GM12873 (cell line): Measurements from ENCODE around the gene PARD6G.

Experiments used
- TF ChIP-seq, protein P1 (sequence below): IDR thresholded peaks from 2 replicates; pipeline ENCODE4 v1.5.1; 2012; ENCODE audit warnings: low read depth, mild to moderate bottlenecking, moderate library complexity, low read length, control low read depth; ENCODE audit not compliant: insufficient read depth; ENCODE audit errors: missing control alignments

PARD6G gene

DNA sequence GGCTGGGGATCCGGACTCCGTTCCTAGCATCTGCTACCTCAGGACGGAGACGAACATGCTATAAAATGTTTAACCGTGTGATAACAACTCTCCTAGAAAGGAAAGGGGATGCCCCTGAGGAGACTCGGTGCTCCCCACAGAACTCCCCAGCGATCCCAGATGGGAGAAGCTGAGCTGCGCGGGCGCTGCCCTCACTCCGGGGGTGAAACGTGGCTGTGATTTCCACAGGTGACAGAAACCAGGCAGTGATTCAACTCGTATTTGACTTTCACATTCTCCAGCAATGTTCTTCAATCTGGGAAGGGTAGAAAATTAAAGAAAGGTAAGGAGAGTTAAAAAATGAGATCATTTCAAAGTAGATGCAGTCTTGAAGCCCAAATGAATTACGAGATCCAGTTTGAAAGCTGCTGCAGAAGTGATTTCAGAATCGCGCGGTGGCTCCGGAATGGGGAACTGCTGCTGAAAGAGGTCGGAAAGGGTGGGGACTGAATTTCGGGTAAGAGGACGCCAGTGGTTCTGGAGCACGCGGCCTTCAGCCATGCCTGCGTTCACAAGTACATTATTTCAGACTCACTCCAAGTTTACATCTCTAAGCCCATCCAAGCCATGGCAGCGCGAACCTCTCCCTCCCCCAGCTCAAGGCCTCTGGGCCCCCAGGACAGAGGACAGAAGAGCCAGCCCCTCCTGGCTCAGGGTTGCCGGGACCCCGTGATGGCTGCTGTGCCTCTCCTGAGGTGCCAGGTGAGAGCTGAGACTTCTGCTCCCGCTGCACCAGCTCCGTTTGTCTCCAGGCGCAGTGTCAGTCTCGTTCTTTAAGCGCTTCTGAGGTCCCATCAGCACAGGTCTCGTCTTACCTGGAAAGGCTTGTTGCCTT lies 98.8 kb downstream of the PARD6G start:
- TF ChIP-seq, protein P1, sequence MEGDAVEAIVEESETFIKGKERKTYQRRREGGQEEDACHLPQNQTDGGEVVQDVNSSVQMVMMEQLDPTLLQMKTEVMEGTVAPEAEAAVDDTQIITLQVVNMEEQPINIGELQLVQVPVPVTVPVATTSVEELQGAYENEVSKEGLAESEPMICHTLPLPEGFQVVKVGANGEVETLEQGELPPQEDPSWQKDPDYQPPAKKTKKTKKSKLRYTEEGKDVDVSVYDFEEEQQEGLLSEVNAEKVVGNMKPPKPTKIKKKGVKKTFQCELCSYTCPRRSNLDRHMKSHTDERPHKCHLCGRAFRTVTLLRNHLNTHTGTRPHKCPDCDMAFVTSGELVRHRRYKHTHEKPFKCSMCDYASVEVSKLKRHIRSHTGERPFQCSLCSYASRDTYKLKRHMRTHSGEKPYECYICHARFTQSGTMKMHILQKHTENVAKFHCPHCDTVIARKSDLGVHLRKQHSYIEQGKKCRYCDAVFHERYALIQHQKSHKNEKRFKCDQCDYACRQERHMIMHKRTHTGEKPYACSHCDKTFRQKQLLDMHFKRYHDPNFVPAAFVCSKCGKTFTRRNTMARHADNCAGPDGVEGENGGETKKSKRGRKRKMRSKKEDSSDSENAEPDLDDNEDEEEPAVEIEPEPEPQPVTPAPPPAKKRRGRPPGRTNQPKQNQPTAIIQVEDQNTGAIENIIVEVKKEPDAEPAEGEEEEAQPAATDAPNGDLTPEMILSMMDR = no peak

DNA sequence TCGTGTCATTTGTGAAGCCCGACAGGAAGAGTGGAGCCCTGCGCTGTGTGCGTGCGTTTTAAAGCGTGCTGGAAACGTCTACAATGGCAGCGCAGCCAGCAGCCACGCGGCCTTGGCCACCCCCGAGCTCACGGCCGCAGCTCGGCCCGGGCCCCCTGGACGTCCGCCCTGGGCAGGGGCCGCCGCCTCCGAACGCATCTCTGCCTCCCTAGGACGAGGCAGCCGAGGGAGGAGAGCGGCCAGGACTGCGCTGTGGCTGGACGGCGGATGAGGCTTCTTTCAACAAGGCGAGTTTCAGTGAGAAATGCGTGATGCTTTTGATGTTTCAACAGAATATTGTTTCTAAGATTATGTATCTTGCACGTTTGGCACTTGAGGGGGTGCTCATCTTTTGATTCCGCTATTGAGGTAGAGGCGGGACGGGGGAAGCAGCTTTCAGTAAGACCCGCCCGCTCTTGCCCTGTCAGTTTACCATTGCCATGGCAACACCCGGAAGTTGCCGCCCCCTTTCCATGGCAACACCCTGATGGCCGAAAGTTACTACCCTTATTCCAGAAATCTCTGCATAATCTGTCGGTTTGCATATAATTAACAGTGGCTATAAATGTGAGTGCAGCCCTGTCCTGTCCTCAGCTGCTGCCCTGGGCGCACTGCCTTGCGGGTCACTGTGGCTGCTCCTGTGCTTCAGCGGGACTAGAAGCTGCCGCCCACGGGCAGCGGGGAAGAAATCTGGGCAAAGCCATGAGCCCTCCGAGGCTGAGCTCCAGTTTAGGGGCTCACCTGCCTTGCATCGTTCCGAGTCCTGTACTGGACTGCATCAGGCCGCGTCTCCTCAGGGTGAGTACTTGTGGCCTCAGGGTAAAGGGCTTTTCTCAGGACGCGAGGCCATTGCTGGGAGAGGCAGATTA lies 99.6 kb downstream of the PARD6G start:
- TF ChIP-seq, protein P1 = no peak

DNA sequence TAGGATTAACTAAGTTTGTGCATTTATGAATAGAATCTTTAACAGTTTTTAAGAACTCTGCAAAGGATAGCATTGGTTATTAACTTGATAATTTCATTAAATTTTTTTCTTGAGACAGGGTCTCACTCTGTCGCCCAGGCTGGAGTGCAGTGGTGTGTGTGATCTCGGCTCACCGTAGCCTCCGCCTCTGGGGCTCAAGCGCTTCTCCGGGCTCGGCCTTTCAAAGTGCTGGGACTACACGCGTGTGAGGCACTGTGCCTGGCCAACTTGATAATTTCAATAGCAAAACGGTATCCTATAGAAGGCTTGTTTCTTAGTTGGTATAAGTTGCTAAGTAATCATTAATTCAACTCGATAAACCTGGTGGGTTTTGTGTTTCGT lies 100.3 kb downstream of the PARD6G start:
- TF ChIP-seq, protein P1 = no peak

DNA sequence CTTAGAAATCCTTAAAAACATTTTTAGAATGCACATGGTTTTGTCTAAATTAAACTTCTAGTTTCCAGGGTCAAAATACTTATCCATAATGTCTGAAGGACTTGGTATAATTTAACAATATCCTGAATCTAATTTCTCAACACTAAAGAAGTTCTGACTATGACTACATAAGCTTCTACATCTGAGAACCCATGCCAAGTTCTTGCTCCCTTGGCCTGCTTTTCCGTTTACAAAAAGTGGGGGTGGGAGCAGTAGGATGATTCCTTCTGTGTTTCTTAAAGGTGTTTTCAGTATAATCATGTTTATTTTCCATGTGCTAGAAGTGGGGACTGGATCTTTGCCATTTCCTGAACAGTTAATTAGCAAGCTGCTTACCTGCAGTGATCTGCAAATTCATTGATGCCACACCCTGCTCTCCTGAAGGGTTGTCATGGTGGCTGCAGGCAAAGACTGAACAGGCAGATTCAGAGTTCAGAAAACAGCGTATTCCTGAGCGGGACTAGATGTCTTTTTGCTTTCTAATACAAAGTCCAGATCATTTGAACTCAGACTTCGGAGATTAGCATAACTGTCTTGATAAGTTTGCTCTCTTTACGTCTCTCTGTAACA lies 102.0 kb downstream of the PARD6G start:
- TF ChIP-seq, protein P1 = no peak

DNA sequence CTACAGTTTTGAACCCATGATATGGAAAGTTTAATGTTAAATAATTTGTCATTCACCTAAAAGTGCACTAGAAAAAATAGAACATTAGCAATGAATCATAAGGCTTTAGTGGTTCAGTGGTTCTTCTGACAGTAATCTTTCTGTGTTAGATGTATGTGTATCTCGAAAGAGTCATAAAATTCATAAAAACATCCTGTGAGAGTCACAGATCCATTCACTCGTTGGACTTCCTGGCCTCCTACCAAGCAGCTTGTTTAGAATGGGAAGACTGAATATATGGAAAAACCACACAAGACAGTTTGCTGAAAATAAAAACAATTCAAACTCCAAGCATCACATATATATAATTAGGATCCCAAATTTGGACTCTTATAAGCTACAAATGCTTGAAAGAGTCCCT lies 103.4 kb downstream of the PARD6G start:
- TF ChIP-seq, protein P1 = no peak

DNA sequence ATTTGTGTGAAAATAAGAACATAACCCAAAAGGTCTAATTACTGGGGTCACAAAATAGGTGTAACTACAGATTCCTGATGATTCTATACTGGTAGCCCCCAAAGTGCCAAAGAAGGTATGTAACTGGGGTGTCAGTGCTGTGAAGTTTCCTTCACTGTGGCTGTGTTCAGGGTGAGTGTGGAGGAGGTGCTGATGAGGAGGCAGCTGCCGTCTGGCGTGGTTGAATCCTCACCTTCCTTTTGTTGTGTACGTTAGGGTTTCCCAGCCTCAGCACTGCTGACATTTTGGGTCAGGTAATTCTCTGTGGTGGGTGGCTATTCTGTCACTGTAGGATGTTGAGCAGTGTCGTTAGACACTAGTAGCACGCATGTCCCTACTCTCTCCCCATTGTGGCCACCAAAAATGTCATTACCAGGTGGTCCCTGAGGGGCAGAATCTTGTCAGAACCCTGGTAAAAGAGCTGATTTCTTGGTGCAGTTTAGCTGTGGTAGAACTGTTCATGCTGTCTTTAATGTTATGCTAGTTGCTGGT lies 106.8 kb downstream of the PARD6G start:
- TF ChIP-seq, protein P1 = no peak
